ENCODE measurements around the gene TRIM22.
"Not testable (repeated sequence)": the region's sequence is repeated elsewhere in the genome, so short reads cannot be mapped to it uniquely, and the experiment has no call there.

DNA sequence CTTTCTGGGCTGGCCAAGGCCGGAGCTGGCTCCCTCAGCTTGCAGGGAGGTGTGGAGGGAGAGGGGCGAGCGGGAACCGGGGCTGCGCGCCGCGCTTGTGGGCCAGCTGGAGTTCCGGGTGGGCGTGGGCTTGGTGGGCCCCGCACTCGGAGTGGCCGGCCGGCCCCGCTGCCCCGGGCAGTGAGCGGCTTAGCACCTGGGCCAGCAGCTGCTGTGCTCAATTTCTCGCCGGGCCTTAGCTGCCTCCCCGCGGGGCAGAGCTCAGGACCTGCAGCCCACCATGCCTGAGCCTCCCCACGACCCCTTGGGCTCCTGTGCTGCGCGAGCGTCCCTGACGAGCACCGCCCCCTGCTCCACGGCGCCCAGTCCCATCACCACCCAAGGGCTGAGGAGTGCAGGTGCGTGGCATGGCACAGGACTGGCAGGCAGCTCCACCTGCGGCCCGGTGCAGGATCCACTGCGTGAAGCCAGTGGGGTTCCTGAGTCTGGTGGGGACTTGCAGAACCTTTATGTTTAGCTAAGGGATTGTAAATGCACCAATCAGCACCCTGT, 6.6 kb upstream of the TRIM22 start:
- TF ChIP-seq POLR2AphosphoS5 (IDR thresholded peaks at IDR 0.05; ENCODE audit: borderline replicate concordance, low read depth, low read length); EZH2 (IDR thresholded peaks at IDR 0.05): not testable (repeated sequence)
